Upper lobe of left lung (tissue), 4 donors: Measurements from ENCODE around the gene BEND7.

Source experiments
- CTCF ChIP-seq, 6 experiments: fragments of 450-650 bp in 4 of 6; fragments of 200-600 bp in 2 of 6; sonication (generic) in 2 of 6; IDR thresholded peaks; one replicate each; pipeline ENCODE4 v1.5.1; 2016 to 2019; ENCODE audit warnings: antibody characterized with exemption in 6 of 6
- POLR2AphosphoS5 ChIP-seq, 2 donors: sonication (generic); formaldehyde crosslinking; IDR thresholded peaks; one replicate each; pipeline ENCODE4 v1.5.1; 2017; ENCODE audit warnings: antibody characterized with exemption in 2 of 2

- TF ChIP-seq CTCF (IDR thresholded peaks at IDR 0.05) (no peak), POLR2AphosphoS5 (IDR thresholded peaks at IDR 0.05) (no peak)
Measured at GRCh38 chr10:13500201-13500600, 28.6 kb downstream of the BEND7 start.
